WERI-Rb-1 (cell line): ENCODE data around the gene SLC39A5.
A peak's percentile ranks its signal among the peaks of the same experiment; 100 is the strongest.

Source experiments
- DNase-seq: peaks from one replicate; pipeline ENCODE4 v3.0.0-alpha.2; 2020
- H3K27ac ChIP-seq: fragments of 250-450 bp; sonication (Bioruptor Pico); 2 replicates; pipeline ENCODE4 v1.5.1; 2020; ENCODE audit warnings: mild to moderate bottlenecking, moderate library complexity
- H3K27me3 ChIP-seq: fragments of 250-450 bp; sonication (Bioruptor Pico); 2 replicates; pipeline ENCODE4 v1.5.1; 2021; ENCODE audit warnings: mild to moderate bottlenecking, low read depth, moderate library complexity; ENCODE audit not compliant: insufficient read depth, severe bottlenecking
- H3K36me3 ChIP-seq: fragments of 250-450 bp; sonication (Bioruptor Pico); 2 replicates; pipeline ENCODE4 v1.5.1; 2020; ENCODE audit warnings: mild to moderate bottlenecking, moderate library complexity
- H3K4me3 ChIP-seq: 2 replicates; pipeline ENCODE4 v1.5.1; 2011; ENCODE audit warnings: low read depth, mild to moderate bottlenecking, control low read depth, low read length
- H3K9me3 ChIP-seq: fragments of 250-450 bp; sonication (Bioruptor Pico); 2 replicates; pipeline ENCODE4 v1.5.1; 2021; ENCODE audit warnings: mild to moderate bottlenecking, moderate library complexity; ENCODE audit not compliant: severe bottlenecking
- TF ChIP-seq, protein P1 (sequence below): IDR thresholded peaks from 2 replicates; pipeline ENCODE4 v1.5.1; 2011; ENCODE audit warnings: low read depth, mild to moderate bottlenecking, control low read depth, inconsistent platforms, low read length

SLC39A5 gene

DNA sequence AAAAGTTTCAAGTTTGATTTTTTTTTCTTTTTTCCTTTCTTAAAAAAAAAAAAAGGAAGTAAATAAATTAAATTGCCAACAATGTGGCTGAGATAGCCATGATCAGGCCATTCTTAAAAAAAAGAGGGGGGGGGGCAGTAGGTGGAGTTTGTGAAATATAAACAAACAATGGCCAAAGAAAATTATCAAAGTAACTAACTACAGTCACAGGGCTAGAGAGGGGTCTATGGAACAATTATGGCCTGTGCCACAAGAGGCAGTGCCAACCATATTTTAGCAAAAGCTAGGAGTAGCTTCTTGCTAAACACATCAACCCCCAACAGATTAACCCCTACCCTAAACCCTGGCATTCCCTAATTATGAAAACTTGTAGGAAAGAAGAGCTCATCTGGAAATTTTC is 24.4 kb upstream of the SLC39A5 start:
- H3K9me3 ChIP-seq: no peaks in the 10 kb centered on the region
- H3K4me3 ChIP-seq: no peak overlapping the region
- H3K27ac ChIP-seq: no peak overlapping the region
- H3K36me3 ChIP-seq: peaks cover 41% of the 10 kb centered on the region
- no peak for DNase-seq
- TF ChIP-seq, protein P1, sequence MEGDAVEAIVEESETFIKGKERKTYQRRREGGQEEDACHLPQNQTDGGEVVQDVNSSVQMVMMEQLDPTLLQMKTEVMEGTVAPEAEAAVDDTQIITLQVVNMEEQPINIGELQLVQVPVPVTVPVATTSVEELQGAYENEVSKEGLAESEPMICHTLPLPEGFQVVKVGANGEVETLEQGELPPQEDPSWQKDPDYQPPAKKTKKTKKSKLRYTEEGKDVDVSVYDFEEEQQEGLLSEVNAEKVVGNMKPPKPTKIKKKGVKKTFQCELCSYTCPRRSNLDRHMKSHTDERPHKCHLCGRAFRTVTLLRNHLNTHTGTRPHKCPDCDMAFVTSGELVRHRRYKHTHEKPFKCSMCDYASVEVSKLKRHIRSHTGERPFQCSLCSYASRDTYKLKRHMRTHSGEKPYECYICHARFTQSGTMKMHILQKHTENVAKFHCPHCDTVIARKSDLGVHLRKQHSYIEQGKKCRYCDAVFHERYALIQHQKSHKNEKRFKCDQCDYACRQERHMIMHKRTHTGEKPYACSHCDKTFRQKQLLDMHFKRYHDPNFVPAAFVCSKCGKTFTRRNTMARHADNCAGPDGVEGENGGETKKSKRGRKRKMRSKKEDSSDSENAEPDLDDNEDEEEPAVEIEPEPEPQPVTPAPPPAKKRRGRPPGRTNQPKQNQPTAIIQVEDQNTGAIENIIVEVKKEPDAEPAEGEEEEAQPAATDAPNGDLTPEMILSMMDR: no peak
- H3K27me3 ChIP-seq: no peaks in the 10 kb centered on the region

DNA sequence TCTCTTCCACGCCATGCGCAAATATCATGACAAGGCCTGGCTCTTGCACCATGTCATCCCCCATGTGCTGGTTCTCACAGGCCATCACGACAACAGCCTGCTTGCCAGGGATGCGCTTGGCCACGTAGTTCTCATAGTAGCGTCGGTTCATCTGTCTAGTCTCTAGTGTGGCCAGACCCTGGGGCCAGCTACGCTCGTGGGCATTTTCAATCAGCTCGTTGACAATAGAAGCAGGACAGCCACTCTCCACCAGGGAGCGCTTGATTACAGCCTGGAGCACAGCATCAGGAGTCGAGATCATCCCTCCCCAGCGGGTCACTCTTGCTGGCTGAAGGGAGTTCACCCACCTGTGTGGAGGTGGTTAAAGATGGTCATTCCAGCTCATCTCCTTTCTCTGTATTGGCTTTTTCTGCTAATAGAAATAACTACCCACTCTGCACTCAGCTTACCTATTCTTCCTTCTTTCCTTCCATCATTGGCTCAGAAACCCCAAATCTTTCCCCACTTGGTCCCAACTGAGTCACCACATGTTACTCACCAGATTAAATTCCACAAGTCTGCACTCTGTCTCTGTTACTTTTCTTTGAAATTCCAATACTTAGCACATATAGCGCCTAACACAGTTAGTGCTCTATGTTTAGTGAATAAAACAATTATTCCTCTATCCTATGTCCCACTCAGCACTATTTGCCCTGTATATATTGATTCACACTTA is 23.2 kb upstream of the SLC39A5 start:
- Histone ChIP-seq H3K27ac (no peak overlapping the region), H3K27me3 (no peaks in the 10 kb centered on the region), H3K36me3 (peaks cover 49% of the 10 kb centered on the region), H3K9me3 (no peaks in the 10 kb centered on the region), H3K4me3 (no peak overlapping the region)
- peak; percentile 83 for DNase-seq
- TF ChIP-seq, protein P1: peak; percentile 91

GRCh38 chr12:56208006-56208405 is 21.8 kb upstream of the SLC39A5 start:
- Histone ChIP-seq H3K9me3 (no peaks in the 10 kb centered on the region), H3K27me3 (no peaks in the 10 kb centered on the region), H3K36me3 (peaks cover 63% of the 10 kb centered on the region), H3K4me3 (no peak overlapping the region), H3K27ac (no peak overlapping the region)
- TF ChIP-seq, protein P1: no peak
- no peak for DNase-seq

- DNase-seq: no peak
- TF ChIP-seq, protein P1: no peak
- Histone ChIP-seq H3K4me3 (no peak overlapping the region), H3K9me3 (no peaks in the 10 kb centered on the region), H3K27me3 (no peaks in the 10 kb centered on the region), H3K27ac (no peak overlapping the region), H3K36me3 (peaks cover 70% of the 10 kb centered on the region)
These were observed 17.5 kb upstream of the SLC39A5 start for GRCh38 chr12:56212361-56212760.

DNA sequence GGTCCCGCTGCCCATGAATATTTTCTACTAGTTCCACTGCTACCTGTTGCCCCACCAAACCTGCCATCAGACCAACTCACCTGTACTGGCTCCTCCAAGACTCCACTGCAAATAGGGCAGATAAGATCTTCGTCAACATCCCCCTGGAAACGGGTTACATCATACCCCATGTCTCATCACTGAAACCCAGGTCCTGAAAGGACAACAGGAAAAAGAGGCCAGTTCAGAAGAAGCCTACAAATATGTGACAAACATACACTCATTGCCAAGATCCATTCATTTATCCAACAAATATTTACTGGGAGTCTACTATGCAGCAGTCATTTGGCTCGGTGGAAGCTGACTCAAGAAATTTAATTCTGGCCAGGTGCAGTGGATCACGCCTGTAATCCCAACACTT is 16.0 kb upstream of the SLC39A5 start:
- TF ChIP-seq, protein P1: no peak
- no peak for DNase-seq
- Histone ChIP-seq H3K9me3 (no peaks in the 10 kb centered on the region), H3K27ac (no peak overlapping the region), H3K36me3 (peaks cover 61% of the 10 kb centered on the region), H3K27me3 (no peaks in the 10 kb centered on the region), H3K4me3 (no peak overlapping the region)

DNA sequence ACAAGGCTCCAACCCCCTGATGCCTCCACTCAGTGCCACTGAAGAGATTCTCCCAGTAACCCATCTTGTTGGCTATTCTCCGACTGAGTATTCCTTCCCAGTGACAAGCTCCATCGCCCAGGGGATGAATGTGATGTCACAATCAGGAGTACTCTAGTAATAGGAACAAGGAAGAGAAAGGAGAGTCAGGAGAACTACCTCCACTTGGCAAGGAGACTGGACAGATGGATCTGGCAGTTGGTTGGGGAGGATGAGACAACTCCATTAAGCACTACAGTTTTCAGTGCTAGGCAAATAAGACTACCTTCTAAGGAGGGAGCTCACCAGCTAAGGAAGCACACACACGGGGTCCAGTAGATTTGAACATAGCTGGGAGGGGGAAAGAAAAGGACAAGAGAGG is 13.4 kb upstream of the SLC39A5 start:
- no peak for DNase-seq
- TF ChIP-seq, protein P1: no peak
- H3K27ac ChIP-seq: no peak overlapping the region
- H3K9me3 ChIP-seq: no peaks in the 10 kb centered on the region
- H3K27me3 ChIP-seq: no peaks in the 10 kb centered on the region
- peaks cover 39% of the 10 kb centered on the region for H3K36me3 ChIP-seq
- H3K4me3 ChIP-seq: no peak overlapping the region
